ENCODE data around the gene NTRK2.

NTRK2 gene

DNA sequence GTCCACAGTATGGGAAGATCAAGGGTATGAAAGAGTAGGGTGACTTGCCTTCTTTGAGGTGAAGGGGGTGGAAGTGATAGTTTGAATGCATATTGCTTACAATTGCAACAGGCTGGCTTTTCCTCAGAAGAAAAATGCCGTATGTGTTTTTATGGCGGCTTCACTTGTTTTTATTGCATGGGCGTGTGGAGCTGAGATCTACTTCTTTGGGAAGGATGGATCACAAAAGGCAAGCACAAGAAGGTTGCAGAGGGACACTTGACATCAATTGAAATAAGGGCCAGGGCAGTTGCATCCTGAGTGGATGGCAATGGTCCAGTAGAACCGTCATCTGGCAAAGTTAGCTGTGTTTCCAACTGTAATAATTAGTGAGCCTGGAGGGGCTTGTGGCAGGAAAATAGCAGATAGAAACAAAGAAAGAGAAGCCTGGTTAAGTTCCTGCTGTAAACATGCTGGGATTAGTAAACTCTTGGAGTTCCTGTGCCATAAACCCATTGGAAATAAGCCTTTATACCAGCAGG lies 138.4 kb downstream of the NTRK2 start:
- no peak for DNase-seq (ENCODE audit: low spot score)

DNA sequence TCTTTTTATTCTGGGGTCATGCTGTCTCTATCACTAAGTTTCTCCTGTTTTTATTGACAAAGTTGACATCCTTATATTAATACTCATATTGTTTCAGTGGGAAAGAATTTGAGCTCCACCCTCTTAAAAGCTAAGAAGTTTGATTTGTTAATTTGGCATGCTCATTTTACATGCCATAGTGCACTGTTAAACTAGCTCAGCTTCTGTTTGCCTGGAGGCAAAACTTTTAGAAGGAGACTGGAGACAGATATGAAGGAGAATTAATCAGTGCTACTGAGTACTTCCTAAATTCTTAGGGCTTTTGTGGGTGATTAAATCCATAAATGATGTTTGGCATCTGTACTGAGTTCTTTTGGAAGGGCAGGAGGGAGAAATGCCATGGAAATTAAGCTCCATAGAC lies 138.9 kb downstream of the NTRK2 start:
- H3K27ac ChIP-seq = no peak overlapping the region
- DNase-seq (ENCODE audit: low spot score) = no peak
- ChIA-PET POLR2A (ENCODE audit: low non-redundant PET) (no interaction called here), CTCF (interaction anchor here (0.7 kb wide), 1 partner anchor 19 kb away, joined by 3 read pairs; no protein-coding TSS in a partner anchor)
- TF ChIP-seq, protein P1, sequence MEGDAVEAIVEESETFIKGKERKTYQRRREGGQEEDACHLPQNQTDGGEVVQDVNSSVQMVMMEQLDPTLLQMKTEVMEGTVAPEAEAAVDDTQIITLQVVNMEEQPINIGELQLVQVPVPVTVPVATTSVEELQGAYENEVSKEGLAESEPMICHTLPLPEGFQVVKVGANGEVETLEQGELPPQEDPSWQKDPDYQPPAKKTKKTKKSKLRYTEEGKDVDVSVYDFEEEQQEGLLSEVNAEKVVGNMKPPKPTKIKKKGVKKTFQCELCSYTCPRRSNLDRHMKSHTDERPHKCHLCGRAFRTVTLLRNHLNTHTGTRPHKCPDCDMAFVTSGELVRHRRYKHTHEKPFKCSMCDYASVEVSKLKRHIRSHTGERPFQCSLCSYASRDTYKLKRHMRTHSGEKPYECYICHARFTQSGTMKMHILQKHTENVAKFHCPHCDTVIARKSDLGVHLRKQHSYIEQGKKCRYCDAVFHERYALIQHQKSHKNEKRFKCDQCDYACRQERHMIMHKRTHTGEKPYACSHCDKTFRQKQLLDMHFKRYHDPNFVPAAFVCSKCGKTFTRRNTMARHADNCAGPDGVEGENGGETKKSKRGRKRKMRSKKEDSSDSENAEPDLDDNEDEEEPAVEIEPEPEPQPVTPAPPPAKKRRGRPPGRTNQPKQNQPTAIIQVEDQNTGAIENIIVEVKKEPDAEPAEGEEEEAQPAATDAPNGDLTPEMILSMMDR (conservative IDR thresholded peaks at IDR 0.05; ENCODE audit: low read depth) = no peak

More for the DNA sequence above, 138.4 kb downstream of the NTRK2 start:
- POLR2A ChIA-PET (ENCODE audit: low non-redundant PET) = no interaction called here
- CTCF ChIA-PET = interaction anchor here (0.7 kb wide), 1 partner anchor 18 kb away, joined by 3 read pairs; no protein-coding TSS in a partner anchor
- TF ChIP-seq, protein P1 (conservative IDR thresholded peaks at IDR 0.05; ENCODE audit: low read depth) = no peak
- H3K27ac ChIP-seq = no peak overlapping the region

DNA sequence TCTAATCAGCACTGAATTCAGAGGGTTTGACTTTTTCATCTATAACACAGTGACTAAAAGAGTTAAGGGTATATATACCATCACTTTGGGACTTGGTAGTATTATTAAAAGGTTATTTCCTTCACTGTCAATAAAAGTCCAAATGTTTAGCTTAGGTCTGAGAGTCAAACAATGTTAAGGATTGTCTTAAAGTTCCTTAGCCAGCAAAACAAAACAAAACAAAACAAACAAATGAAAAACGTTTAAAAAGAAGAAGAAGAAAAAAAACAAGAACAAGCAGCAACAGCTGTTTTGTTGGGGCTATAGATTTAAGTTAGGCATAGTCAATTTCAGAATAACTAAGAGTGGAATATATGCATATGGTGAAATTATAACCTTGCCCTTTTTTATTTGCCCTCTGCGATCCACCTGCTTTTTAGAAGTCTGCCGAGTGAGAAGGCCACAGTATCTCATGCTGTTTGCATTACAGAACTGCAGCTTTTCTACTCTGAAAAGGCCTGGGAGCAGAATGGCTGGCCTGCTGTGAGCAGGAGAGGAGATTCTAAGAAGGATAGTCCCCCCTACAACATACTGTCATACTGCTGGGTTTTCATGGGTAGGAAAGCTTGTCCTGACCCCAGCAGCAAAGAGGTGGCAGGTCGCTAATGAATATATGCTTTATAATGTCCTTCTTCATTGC lies 141.7 kb downstream of the NTRK2 start:
- ChIA-PET CTCF (no interaction called here), POLR2A (ENCODE audit: low non-redundant PET) (no interaction called here)
- H3K27ac ChIP-seq = no peak overlapping the region
- DNase-seq (ENCODE audit: low spot score) = no peak
- TF ChIP-seq, protein P1 (conservative IDR thresholded peaks at IDR 0.05; ENCODE audit: low read depth) = no peak

DNA sequence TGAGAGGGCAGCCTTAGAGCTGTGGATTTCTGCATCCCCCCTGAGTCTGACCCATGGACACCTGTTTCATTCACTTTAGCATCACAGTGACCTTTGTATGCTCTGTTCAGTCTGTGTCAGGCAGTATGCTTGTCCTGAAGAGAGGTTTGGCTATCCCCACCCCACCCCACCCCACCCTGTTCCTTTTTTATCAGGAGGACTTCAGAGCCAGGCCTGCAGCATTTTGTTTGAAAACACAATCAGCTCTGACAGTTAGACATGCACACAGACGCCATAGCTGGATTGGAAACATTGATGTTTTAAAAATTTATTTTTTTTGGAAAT lies 142.2 kb downstream of the NTRK2 start:
- H3K27ac ChIP-seq = no peak overlapping the region
- TF ChIP-seq, protein P1 (conservative IDR thresholded peaks at IDR 0.05; ENCODE audit: low read depth) = no peak
- POLR2A ChIA-PET (ENCODE audit: low non-redundant PET) = no interaction called here
- CTCF ChIA-PET = no interaction called here
- DNase-seq (ENCODE audit: low spot score) = no peak

DNA sequence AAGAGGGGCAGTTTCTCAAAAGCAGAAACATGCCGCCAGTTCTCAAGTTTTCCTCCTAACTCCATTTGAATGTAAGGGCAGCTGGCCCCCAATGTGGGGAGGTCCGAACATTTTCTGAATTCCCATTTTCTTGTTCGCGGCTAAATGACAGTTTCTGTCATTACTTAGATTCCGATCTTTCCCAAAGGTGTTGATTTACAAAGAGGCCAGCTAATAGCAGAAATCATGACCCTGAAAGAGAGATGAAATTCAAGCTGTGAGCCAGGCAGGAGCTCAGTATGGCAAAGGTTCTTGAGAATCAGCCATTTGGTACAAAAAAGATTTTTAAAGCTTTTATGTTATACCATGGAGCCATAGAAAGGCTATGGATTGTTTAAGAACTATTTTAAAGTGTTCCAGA lies 142.8 kb downstream of the NTRK2 start:
- POLR2A ChIA-PET (ENCODE audit: low non-redundant PET) = no interaction called here
- H3K27ac ChIP-seq = no peak overlapping the region
- TF ChIP-seq, protein P1 (conservative IDR thresholded peaks at IDR 0.05; ENCODE audit: low read depth) = no peak
- DNase-seq (ENCODE audit: low spot score) = no peak
- CTCF ChIA-PET = interaction anchor here (0.6 to 0.7 kb wide), 2 partner anchors 139 to 575 kb away, joined by 3 read pairs; no protein-coding TSS in a partner anchor

DNA sequence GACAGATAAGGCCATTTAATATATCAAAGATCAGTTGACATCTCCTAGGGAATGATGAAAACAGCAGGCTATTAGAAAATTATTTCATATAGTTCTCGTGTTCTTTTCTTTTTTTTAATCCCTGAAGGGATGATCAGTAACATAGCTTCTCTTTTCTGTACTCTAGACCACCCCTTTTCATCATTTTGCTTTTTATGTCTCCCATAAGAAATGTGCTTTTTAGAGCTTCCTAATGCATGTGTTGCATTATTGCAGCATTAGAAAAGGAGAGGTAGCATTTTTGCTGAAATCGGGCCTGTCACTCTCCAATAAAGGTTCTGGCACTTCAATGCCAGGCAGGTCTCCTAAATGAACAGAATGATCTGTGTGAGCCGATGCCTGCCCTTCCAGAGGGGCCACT lies 143.3 kb downstream of the NTRK2 start:
- TF ChIP-seq, protein P1 (conservative IDR thresholded peaks at IDR 0.05; ENCODE audit: low read depth) = no peak
- DNase-seq (ENCODE audit: low spot score) = no peak
- no peak overlapping the region for H3K27ac ChIP-seq
- POLR2A ChIA-PET (ENCODE audit: low non-redundant PET) = no interaction called here
- CTCF ChIA-PET = interaction anchor here (0.7 kb wide), 2 partner anchors 59 to 139 kb away, joined by 3 read pairs; no protein-coding TSS in a partner anchor
